Mammary epithelial cell (primary cell): ENCODE measurements around the gene HMCN2.

ENCODE experiments used
- CTCF ChIP-seq, 2 donors: IDR thresholded peaks in 1 of 2; conservative IDR thresholded peaks in 1 of 2; 2 replicates each; pipeline ENCODE4 v1.5.1; 2011 to 2012; ENCODE audit warnings: inconsistent platforms in 2 of 2, low read length in 2 of 2, mild to moderate bottlenecking in 2 of 2, control low read depth in 1 of 2, low read depth in 1 of 2; ENCODE audit not compliant: insufficient read depth in 1 of 2; ENCODE audit errors: extremely low read depth in 1 of 2
- EZH2 ChIP-seq: IDR thresholded peaks from 2 replicates; pipeline ENCODE4 v1.6.1; 2012; ENCODE audit warnings: low read length, inconsistent platforms, borderline replicate concordance

- TF ChIP-seq CTCF (conservative IDR thresholded peaks at IDR 0.05 in 1 of 2, IDR thresholded peaks at IDR 0.05 in 1 of 2; ENCODE audit: extremely low read depth in 1 of 2, insufficient read depth in 1 of 2, low read depth in 1 of 2, low read length in 2 of 2) (no peak), EZH2 (no peak)
Observed at GRCh38 chr9:130284690-130285089, 19.1 kb downstream of the HMCN2 start.
